IMR-90 (cell line): ENCODE results near the gene C9orf152. TPM values are rescaled to one million over a fixed set of nuclear protein-coding genes. Genes with fewer than 3 reads are reported as not detected.
A peak's percentile ranks its signal among the peaks of the same experiment; 100 is the strongest.

ENCODE experiments used
- ATAC-seq: fragments of 200-7000 bp; cut with Tn5 transposase; 2 replicates; pipeline ENCODE4 v1.9.1; 2020; ENCODE audit warnings: low read depth, mild to moderate bottlenecking, moderate library complexity
- BruUV-seq: library from RNA; stranded (reverse); fragments of 400-500 nt; replicated peaks from 2 replicates; lab custom pipeline; 2021; lab: Mats Ljungman, UMichigan
- CTCF ChIA-PET: fragments of 300-600 bp; formaldehyde crosslinking; extraction: SDS; loops from one replicate; lab custom pipeline; 2021; ENCODE audit warnings: antibody characterized with exemption; lab: Yijun Ruan, JAX
- POLR2A ChIA-PET: fragments of 300-600 bp; sonication (Branson Sonifier 250); formaldehyde crosslinking; loops from one replicate; lab custom pipeline; 2022; ENCODE audit warnings: antibody characterized with exemption; ENCODE audit not compliant: unreplicated experiment; lab: Charles Lee
- DNase-seq: peaks from one replicate; pipeline ENCODE4 v3.0.0; 2013
- H2AFZ ChIP-seq: replicated peaks from 2 replicates; pipeline ENCODE3; 2013; ENCODE audit warnings: low read length, mild to moderate bottlenecking; ENCODE audit not compliant: poor library complexity
- H2AK5ac ChIP-seq: 2 replicates; pipeline ENCODE4 v1.6.1; 2013; ENCODE audit warnings: low read depth, low read length, inconsistent platforms
- H2AK9ac ChIP-seq: replicated peaks from 2 replicates; pipeline ENCODE3; 2013; ENCODE audit warnings: mild to moderate bottlenecking, low read depth, low read length, moderate library complexity; ENCODE audit not compliant: poor library complexity
- H2BK120ac ChIP-seq: 2 replicates; pipeline ENCODE4 v1.6.1; 2013; ENCODE audit warnings: low read depth, low read length, inconsistent platforms
- H2BK15ac ChIP-seq: 3 replicates; pipeline ENCODE4 v1.6.1; 2013; ENCODE audit warnings: low read depth, low read length, inconsistent platforms
- H2BK20ac ChIP-seq: 2 replicates; pipeline ENCODE4 v1.6.1; 2013; ENCODE audit warnings: low read depth, mild to moderate bottlenecking, inconsistent platforms, low read length, moderate library complexity
- H2BK5ac ChIP-seq: 2 replicates; pipeline ENCODE4 v1.6.1; 2013; ENCODE audit warnings: mild to moderate bottlenecking, low read depth, low read length, inconsistent platforms; ENCODE audit not compliant: poor library complexity, severe bottlenecking
- H3K14ac ChIP-seq: replicated peaks from 2 replicates; pipeline ENCODE4 v1.6.1; 2013; ENCODE audit warnings: low read depth, low read length, inconsistent platforms
- H3K18ac ChIP-seq: 2 replicates; pipeline ENCODE4 v1.6.1; 2013; ENCODE audit warnings: low read depth, low read length, control low read depth
- H3K23ac ChIP-seq: 2 replicates; pipeline ENCODE4 v1.6.1; 2013; ENCODE audit warnings: low read depth, low read length, inconsistent platforms
- H3K27ac ChIP-seq: 2 replicates; pipeline ENCODE4 v1.5.1; 2013; ENCODE audit warnings: mild to moderate bottlenecking, control low read depth, low read length; ENCODE audit not compliant: insufficient read depth
- H3K27me3 ChIP-seq: 2 replicates; pipeline ENCODE4 v1.6.1; 2013; ENCODE audit warnings: low read length; ENCODE audit not compliant: control insufficient read depth, insufficient read depth
- H3K36me3 ChIP-seq: 2 replicates; pipeline ENCODE4 v1.6.1; 2013; ENCODE audit warnings: low read length, mixed read lengths; ENCODE audit not compliant: control insufficient read depth, insufficient read depth
- H3K4ac ChIP-seq: 2 replicates; pipeline ENCODE4 v1.6.1; 2013; ENCODE audit warnings: low read depth, low read length, inconsistent platforms
- H3K4me1 ChIP-seq: 2 replicates; pipeline ENCODE4 v1.6.1; 2013; ENCODE audit warnings: low read length, mixed read lengths; ENCODE audit not compliant: control insufficient read depth, insufficient read depth
- H3K4me2 ChIP-seq: 2 replicates; pipeline ENCODE4 v1.6.1; 2013; ENCODE audit warnings: low read depth, mild to moderate bottlenecking, control low read depth, low read length, moderate library complexity
- H3K4me3 ChIP-seq: 2 replicates; pipeline ENCODE4 v1.5.1; 2013; ENCODE audit warnings: low read depth, mild to moderate bottlenecking, control low read depth, low read length, moderate library complexity; ENCODE audit not compliant: insufficient read depth
- H3K56ac ChIP-seq: 2 replicates; pipeline ENCODE4 v1.6.1; 2013; ENCODE audit warnings: low read length, inconsistent platforms; ENCODE audit not compliant: insufficient read depth; ENCODE audit errors: extremely low read depth
- H3K79me1 ChIP-seq, 2 experiments: 2 replicates each; pipeline ENCODE4 v1.6.1; 2013; ENCODE audit warnings: low read length in 2 of 2, inconsistent platforms in 1 of 2, low read depth in 1 of 2
- H3K9ac ChIP-seq: 2 replicates; pipeline ENCODE4 v1.6.1; 2013; ENCODE audit warnings: low read depth, low read length, control low read depth
- H3K9me1 ChIP-seq: 2 replicates; pipeline ENCODE4 v1.6.1; 2013; ENCODE audit warnings: low read length, inconsistent platforms; ENCODE audit not compliant: insufficient read depth
- H3K9me3 ChIP-seq: 2 replicates; pipeline ENCODE4 v1.6.1; 2013; ENCODE audit warnings: low read length; ENCODE audit not compliant: control insufficient read depth, insufficient read depth
- H4K20me1 ChIP-seq: 2 replicates; pipeline ENCODE4 v1.6.1; 2013; ENCODE audit warnings: low read length, inconsistent platforms; ENCODE audit not compliant: insufficient read depth
- H4K5ac ChIP-seq: 2 replicates; pipeline ENCODE4 v1.6.1; 2013; ENCODE audit warnings: mild to moderate bottlenecking, low read depth, low read length, control low read depth
- H4K8ac ChIP-seq, 2 experiments: 2 replicates each; pipeline ENCODE4 v1.6.1; 2013; ENCODE audit warnings: low read depth in 2 of 2, low read length in 2 of 2, control low read depth in 1 of 2, inconsistent platforms in 1 of 2
- H4K91ac ChIP-seq: 2 replicates; pipeline ENCODE4 v1.6.1; 2013; ENCODE audit warnings: low read depth, low read length, inconsistent platforms; ENCODE audit not compliant: insufficient read depth
- BHLHE40 ChIP-seq: fragments of 150-350 bp; IDR thresholded peaks from 2 replicates; pipeline ENCODE4 v1.6.1; 2016; ENCODE audit warnings: mild to moderate bottlenecking, low read depth, low read length
- CEBPB ChIP-seq: IDR thresholded peaks from 2 replicates; pipeline ENCODE4 v1.6.1; 2012; ENCODE audit warnings: low read depth, low read length, improper control_type of control experiment
- CHD1 ChIP-seq: IDR thresholded peaks from 2 replicates; pipeline ENCODE4 v1.6.1; 2012; ENCODE audit warnings: low read depth, low read length, improper control_type of control experiment
- FOS ChIP-seq: fragments of 150-350 bp; IDR thresholded peaks from 2 replicates; pipeline ENCODE4 v1.6.1; 2016; ENCODE audit warnings: low read depth, low read length
- MAZ ChIP-seq: IDR thresholded peaks from 2 replicates; pipeline ENCODE4 v1.6.1; 2012; ENCODE audit warnings: low read depth, mild to moderate bottlenecking, low read length, improper control_type of control experiment, moderate library complexity, borderline replicate concordance
- MXI1 ChIP-seq: IDR thresholded peaks from 2 replicates; pipeline ENCODE4 v1.6.1; 2012; ENCODE audit warnings: low read depth, mild to moderate bottlenecking, low read length, moderate library complexity, borderline replicate concordance
- NFE2L2 ChIP-seq: fragments of 150-350 bp; IDR thresholded peaks from 2 replicates; pipeline ENCODE4 v1.6.1; 2016; ENCODE audit warnings: low read depth, mild to moderate bottlenecking, low read length
- RAD21 ChIP-seq: IDR thresholded peaks from 2 replicates; pipeline ENCODE4 v1.6.1; 2012; ENCODE audit warnings: low read length, improper control_type of control experiment
- RCOR1 ChIP-seq: IDR thresholded peaks from 2 replicates; pipeline ENCODE4 v1.6.1; 2012; ENCODE audit warnings: mild to moderate bottlenecking, low read length, improper control_type of control experiment; ENCODE audit not compliant: insufficient replicate concordance
- RFX5 ChIP-seq: IDR thresholded peaks from 2 replicates; pipeline ENCODE4 v1.8.0; 2012; ENCODE audit warnings: low read depth, mild to moderate bottlenecking, low read length, moderate library complexity
- SMC3 ChIP-seq: fragments of 150-350 bp; IDR thresholded peaks from 2 replicates; pipeline ENCODE4 v1.6.1; 2016; ENCODE audit warnings: low read depth, mild to moderate bottlenecking, antibody characterized with exemption, low read length, moderate library complexity
- whole genome bisulfite sequencing, 2 experiments: methylation state at CpG; one replicate each; pipeline versions ENCODE4 v1.1.5 to v1.1.7; 2013; ENCODE audit warnings: missing lambda C conversion rate in 2 of 2; ENCODE audit not compliant: insufficient read length in 1 of 2; ENCODE audit errors: extremely low coverage in 2 of 2; 5-methylcytosine and 5-hydroxymethylcytosine counted together
- dilution Hi-C: fragments of 300-500 bp; cut with HindIII; formaldehyde crosslinking; loops from one replicate; pipeline ENCODE4 v1.14.3; 2018; ENCODE audit warnings: low sequenced_read_pairs; ENCODE audit not compliant: unreplicated experiment
- in situ Hi-C: fragments of 300-500 bp; cut with MboI; formaldehyde crosslinking; loops from 3 replicates; pipeline ENCODE4 v1.14.3; 2019; ENCODE audit warnings: low sequenced_read_pairs, inconsistent platforms, mixed read lengths
- intact Hi-C: fragments of 100-400 bp; cut with micrococcal nuclease; formaldehyde crosslinking; loops from 2 replicates; pipeline ENCODE4 v1.10.0; 2022
- polyA plus RNA-seq, 3 experiments: library from polyadenylated mRNA; depleted of rRNA; stranded (reverse); fragments of >200 nt; gene quantifications; 2 replicates each; pipeline ENCODE4 v1.2.3, GENCODE V29; 2012; ENCODE audit warnings: low replicate concordance in 1 of 3
- total RNA-seq: library from RNA; depleted of rRNA; stranded (reverse); fragments of >200 nt; gene quantifications from 2 replicates; pipeline ENCODE4 v1.2.3, GENCODE V29; 2012
- TF ChIP-seq, protein P1 (sequence below): fragments of 150-350 bp; IDR thresholded peaks from 2 replicates; pipeline ENCODE4 v1.6.1; 2017; ENCODE audit warnings: mild to moderate bottlenecking, antibody characterized with exemption, low read length, low read depth
- TF ChIP-seq, protein P2 (sequence below): fragments of 150-350 bp; IDR thresholded peaks from 2 replicates; pipeline ENCODE4 v1.6.1; 2016; ENCODE audit warnings: low read depth, mild to moderate bottlenecking, low read length, moderate library complexity, borderline replicate concordance
- TF ChIP-seq, protein P3 (sequence below): conservative IDR thresholded peaks from 2 replicates; pipeline ENCODE4 v1.5.1; 2012; ENCODE audit warnings: mild to moderate bottlenecking, low read depth, low read length, improper control_type of control experiment

The C9orf152 gene
- total and polyA plus RNA-seq, 2 of the 4 experiments (the other 2 are of a cell fraction): not detected

DNA sequence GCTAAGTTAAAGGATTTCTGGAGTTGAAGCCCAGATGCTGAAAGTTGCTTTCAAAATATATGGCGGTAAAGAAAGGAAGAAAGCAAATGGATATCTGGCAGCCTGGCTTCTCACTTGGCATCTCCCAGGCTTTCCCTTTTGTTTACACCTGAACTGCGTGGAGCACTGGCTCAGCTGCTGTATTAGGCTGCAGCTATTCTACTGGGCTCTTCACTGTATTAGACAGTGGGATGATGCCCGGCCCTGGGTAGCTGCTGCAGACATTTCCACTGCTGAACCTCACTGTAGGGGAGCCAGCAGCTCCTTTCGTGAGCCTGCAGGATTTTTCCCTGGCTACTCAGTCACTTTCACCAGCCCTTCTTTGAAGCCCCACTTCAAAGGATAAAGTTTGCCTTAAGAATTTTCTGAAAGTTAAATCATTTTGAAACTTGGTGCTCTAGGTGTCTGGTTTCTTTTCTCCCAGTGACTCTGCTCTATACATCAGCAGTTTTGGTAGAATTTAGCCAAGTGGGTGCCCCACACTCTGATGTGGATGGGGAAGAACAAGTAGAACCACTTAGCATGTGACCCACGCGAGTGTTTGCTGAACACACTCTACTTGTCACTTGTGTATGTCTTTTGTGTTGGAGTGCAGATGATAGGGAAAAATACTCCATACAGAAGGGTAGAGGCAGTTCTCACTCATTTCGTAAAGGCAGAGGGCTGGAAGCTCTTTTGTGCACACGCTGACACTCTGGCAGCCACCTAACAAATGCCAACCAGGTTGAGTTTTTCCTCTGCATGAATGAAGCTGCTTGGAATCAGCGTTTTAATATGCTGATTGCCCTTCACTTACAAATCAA, 49.9 kb downstream of the C9orf152 start:
- Histone ChIP-seq H3K18ac (no peak overlapping the region), H3K14ac (peak overlapping the region; percentile 19; the same call in 1 of the 2 replicates), H4K5ac (no peak overlapping the region), H3K9me3 (no peaks in the 10 kb centered on the region), H3K4me1 (peaks cover 17% of the 10 kb centered on the region), H2AFZ (no peak overlapping the region), H4K20me1 (peaks cover 96% of the 10 kb centered on the region), H3K27me3 (no peaks in the 10 kb centered on the region), H3K79me1 (peaks cover 59 to 93% of the 10 kb centered on the region in 2 experiments), H3K56ac (no peak overlapping the region), H3K9ac (no peak overlapping the region), H3K4ac (no peak overlapping the region), H3K36me3 (peaks cover 45% of the 10 kb centered on the region), H2AK9ac (no peak overlapping the region), H3K4me3 (no peak overlapping the region), H3K4me2 (no peak overlapping the region), H2BK120ac (no peak overlapping the region), H4K91ac (no peak overlapping the region), H4K8ac (no peak overlapping the region), H2BK5ac (no peak overlapping the region), H3K23ac (no peak overlapping the region), H2BK15ac (no peak overlapping the region), H2AK5ac (no peak overlapping the region), H2BK20ac (no peak overlapping the region), H3K9me1 (peaks cover 44% of the 10 kb centered on the region), H3K27ac (no peak overlapping the region)
- WGBS, 2 experiments: 57% methylated on average over 2 of the region's 9 CpGs; no CpG with 5 or more reads in 1 of the 2 experiments
- in situ Hi-C loops (loop anchor here (25.0 kb wide), 1 partner anchor 571 kb away; no protein-coding TSS in a partner anchor), dilution Hi-C loops (loop anchor here (25.0 kb wide), 1 partner anchor 96 kb away; no protein-coding TSS in a partner anchor), intact Hi-C loops (no loop called here)
- DNase-seq (no peak), ATAC-seq (peak; percentile 12; the same call in 1 of the 2 replicates)
- ChIA-PET CTCF (no interaction called here), POLR2A (no interaction called here)
- BruUV-seq: no TSS peak
- TF ChIP-seq SMC3 (no peak), FOS (no peak), RFX5 (no peak), CEBPB (no peak), MXI1 (no peak), RAD21 (no peak), RCOR1 (no peak), BHLHE40 (no peak), CHD1 (no peak), NFE2L2 (no peak), MAZ (no peak)
- TF ChIP-seq, protein P1, sequence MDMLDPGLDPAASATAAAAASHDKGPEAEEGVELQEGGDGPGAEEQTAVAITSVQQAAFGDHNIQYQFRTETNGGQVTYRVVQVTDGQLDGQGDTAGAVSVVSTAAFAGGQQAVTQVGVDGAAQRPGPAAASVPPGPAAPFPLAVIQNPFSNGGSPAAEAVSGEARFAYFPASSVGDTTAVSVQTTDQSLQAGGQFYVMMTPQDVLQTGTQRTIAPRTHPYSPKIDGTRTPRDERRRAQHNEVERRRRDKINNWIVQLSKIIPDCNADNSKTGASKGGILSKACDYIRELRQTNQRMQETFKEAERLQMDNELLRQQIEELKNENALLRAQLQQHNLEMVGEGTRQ: no peak
- TF ChIP-seq, protein P2, sequence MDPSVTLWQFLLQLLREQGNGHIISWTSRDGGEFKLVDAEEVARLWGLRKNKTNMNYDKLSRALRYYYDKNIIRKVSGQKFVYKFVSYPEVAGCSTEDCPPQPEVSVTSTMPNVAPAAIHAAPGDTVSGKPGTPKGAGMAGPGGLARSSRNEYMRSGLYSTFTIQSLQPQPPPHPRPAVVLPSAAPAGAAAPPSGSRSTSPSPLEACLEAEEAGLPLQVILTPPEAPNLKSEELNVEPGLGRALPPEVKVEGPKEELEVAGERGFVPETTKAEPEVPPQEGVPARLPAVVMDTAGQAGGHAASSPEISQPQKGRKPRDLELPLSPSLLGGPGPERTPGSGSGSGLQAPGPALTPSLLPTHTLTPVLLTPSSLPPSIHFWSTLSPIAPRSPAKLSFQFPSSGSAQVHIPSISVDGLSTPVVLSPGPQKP: no peak
- TF ChIP-seq, protein P3, sequence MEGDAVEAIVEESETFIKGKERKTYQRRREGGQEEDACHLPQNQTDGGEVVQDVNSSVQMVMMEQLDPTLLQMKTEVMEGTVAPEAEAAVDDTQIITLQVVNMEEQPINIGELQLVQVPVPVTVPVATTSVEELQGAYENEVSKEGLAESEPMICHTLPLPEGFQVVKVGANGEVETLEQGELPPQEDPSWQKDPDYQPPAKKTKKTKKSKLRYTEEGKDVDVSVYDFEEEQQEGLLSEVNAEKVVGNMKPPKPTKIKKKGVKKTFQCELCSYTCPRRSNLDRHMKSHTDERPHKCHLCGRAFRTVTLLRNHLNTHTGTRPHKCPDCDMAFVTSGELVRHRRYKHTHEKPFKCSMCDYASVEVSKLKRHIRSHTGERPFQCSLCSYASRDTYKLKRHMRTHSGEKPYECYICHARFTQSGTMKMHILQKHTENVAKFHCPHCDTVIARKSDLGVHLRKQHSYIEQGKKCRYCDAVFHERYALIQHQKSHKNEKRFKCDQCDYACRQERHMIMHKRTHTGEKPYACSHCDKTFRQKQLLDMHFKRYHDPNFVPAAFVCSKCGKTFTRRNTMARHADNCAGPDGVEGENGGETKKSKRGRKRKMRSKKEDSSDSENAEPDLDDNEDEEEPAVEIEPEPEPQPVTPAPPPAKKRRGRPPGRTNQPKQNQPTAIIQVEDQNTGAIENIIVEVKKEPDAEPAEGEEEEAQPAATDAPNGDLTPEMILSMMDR: no peak
